Right atrium auricular region (tissue), 2 donors: ENCODE results near the gene METRN. TPM values are rescaled to one million over a fixed set of nuclear protein-coding genes. Genes with fewer than 3 reads are reported as not detected.
"Not testable (repeated sequence)": the region's sequence is repeated elsewhere in the genome, so short reads cannot be mapped to it uniquely, and the experiment has no call there.

Source experiments
- DNase-seq: peaks from one replicate; pipeline ENCODE4 v3.0.0-alpha.2; 2019; ENCODE audit warnings: low spot score
- H3K27ac ChIP-seq, 2 donors: fragments of 200-600 bp; sonication (generic); 1 replicate in 1 of 2; 2 replicates in 1 of 2; pipeline ENCODE4 v1.5.1; 2016 to 2019
- H3K27me3 ChIP-seq, 2 donors: fragments of 200-600 bp; sonication (generic); one replicate each; pipeline versions ENCODE4 v1.5.1 to v1.6.0; 2017 to 2019
- H3K36me3 ChIP-seq: fragments of 200-600 bp; sonication (generic); one replicate; pipeline ENCODE4 v1.5.1; 2016
- H3K4me1 ChIP-seq, 2 donors: fragments of 200-600 bp; sonication (generic); one replicate each; pipeline versions ENCODE4 v1.5.1 to v1.6.0; 2017 to 2019
- H3K4me3 ChIP-seq, 2 donors: fragments of 200-600 bp; sonication (generic); 1 replicate in 1 of 2; 2 replicates in 1 of 2; pipeline ENCODE4 v1.5.1; 2017 to 2019; ENCODE audit warnings: mild to moderate bottlenecking in 1 of 2, moderate library complexity in 1 of 2
- H3K9me3 ChIP-seq, 2 donors: fragments of 200-600 bp; sonication (generic); one replicate each; pipeline ENCODE4 v1.5.1; 2019
- CTCF ChIP-seq, 2 donors: fragments of 200-600 bp; sonication (generic); IDR thresholded peaks; one replicate each; pipeline ENCODE4 v1.5.1; 2019; ENCODE audit warnings: antibody characterized with exemption in 2 of 2
- total RNA-seq, 2 donors: library from RNA; depleted of rRNA; stranded (reverse); fragments of >200 nt; gene quantifications; one replicate each; pipeline ENCODE4 v1.1.0, GENCODE V29; 2016

METRN gene
- total RNA-seq, 2 donors from 2014 or later: 58.9 to 61.3 TPM

GRCh38 chr16:687499-687898 is 27.4 kb upstream of the METRN start:
- no peak for TF ChIP-seq CTCF (IDR thresholded peaks at IDR 0.05)
- Histone ChIP-seq H3K36me3 (peaks cover 16% of the 10 kb centered on the region), H3K4me1 (peaks cover 0 to 47% of the 10 kb centered on the region in 2 donors), H3K9me3 (no peaks in the 10 kb centered on the region), H3K27ac (no peak overlapping the region), H3K4me3 (no peak overlapping the region), H3K27me3 (no peaks in the 10 kb centered on the region)
- no peak for DNase-seq

DNA sequence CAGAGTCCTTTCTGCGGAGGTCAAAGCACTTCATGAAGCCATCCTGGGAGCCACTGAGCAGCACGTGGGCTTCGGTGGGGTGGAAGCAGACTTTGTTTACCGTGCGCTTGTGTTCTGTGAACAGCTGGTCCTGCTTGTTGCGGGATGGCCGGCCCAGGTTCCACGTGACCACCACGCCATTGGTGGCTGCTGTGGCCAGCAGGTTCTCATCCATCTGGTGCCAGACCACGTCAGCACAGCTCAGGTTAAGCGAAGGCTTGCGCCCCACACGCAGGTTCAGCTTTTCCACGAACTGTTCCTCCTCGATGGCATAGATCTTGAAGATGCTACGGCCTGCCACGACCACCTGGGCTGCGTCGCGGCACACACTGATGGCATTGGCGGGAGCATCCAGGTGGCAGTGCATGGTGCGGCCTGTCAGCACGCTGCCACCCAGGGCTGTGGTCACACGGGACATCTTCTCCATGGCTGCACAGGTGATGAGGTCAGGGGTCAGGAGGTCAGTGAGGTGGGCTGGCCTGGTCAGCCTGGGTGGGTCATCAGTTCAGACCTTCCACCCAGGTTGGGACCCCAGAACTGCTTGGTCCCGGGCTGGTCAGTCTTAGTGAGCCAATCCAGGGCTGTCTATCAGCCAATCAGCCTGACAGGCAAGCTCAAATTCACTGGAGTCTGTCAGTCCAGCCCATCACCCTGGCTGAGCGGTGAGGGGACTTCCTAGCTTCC is 25.6 kb upstream of the METRN start:
- Histone ChIP-seq H3K4me3 (peak overlapping the region; percentile 92 to 99), H3K9me3 (no peaks in the 10 kb centered on the region), H3K36me3 (peaks cover 9% of the 10 kb centered on the region), H3K27me3 (peaks cover under 1 to 11% of the 10 kb centered on the region in 2 donors), H3K4me1 (peaks cover 0 to 44% of the 10 kb centered on the region in 2 donors), H3K27ac (peak overlapping the region in 1 of 2 donors; percentile 85)
- DNase-seq: no peak
- TF ChIP-seq CTCF (IDR thresholded peaks at IDR 0.05): no peak

- not testable (repeated sequence) for DNase-seq, H3K27ac ChIP-seq, H3K36me3 ChIP-seq, H3K9me3 ChIP-seq, H3K4me3 ChIP-seq
- Histone ChIP-seq H3K4me1 (peaks cover 0 to 44% of the 10 kb centered on the region in 2 donors), H3K27me3 (peaks cover 16 to 25% of the 10 kb centered on the region in 2 donors)
Measured at GRCh38 chr16:691242-691641, 23.7 kb upstream of the METRN start.

GRCh38 chr16:692356-693108 is 22.4 kb upstream of the METRN start:
- no peak for DNase-seq
- H3K9me3 ChIP-seq: no peaks in the 10 kb centered on the region
- peaks cover 0 to 44% of the 10 kb centered on the region in 2 donors for H3K4me1 ChIP-seq
- H3K27me3 ChIP-seq: peaks cover 17 to 25% of the 10 kb centered on the region in 2 donors
- no peak overlapping the region for H3K27ac ChIP-seq
- TF ChIP-seq CTCF (IDR thresholded peaks at IDR 0.05): no peak
- H3K4me3 ChIP-seq: no peak overlapping the region
- no peaks in the 10 kb centered on the region for H3K36me3 ChIP-seq

DNA sequence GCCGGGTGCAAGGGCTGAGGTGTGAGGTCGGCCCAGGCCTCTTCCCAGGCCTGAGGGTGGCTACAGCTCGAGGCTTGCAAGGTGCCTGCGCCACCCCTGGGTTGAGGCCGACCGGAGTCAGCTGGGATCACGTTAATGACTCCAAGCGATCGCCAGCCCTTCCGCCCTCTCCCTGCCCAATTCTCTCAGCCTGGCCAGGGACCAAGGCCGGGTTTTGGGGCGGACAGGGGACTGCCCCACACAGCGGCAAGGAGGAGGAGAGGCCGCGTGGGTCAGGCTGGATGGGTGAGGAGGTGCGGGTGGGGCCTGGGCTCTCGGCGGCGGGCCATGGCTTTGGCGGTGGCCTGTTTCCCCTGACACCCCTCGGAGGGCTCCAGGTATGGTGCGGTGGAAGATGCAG is 21.6 kb upstream of the METRN start:
- H3K27ac ChIP-seq: no peak overlapping the region

More for the DNA sequence above, 21.6 kb upstream of the METRN start:
- H3K9me3 ChIP-seq: no peaks in the 10 kb centered on the region
- H3K4me1 ChIP-seq: peaks cover 0 to 44% of the 10 kb centered on the region in 2 donors
- peaks cover 17 to 25% of the 10 kb centered on the region in 2 donors for H3K27me3 ChIP-seq
- TF ChIP-seq CTCF (IDR thresholded peaks at IDR 0.05): no peak
- no peak for DNase-seq
- H3K4me3 ChIP-seq: no peak overlapping the region
- H3K36me3 ChIP-seq: no peaks in the 10 kb centered on the region
